Loucy (cell line): ENCODE data around the gene MRPS17.

Experiments used
- CTCF ChIP-seq: fragments of 200-600 bp; sonication (generic); conservative IDR thresholded peaks from 2 replicates; pipeline ENCODE4 v1.5.1; 2014; ENCODE audit warnings: mild to moderate bottlenecking, antibody characterized with exemption, low read length
- EZH2phosphoT487 ChIP-seq: fragments of 200-600 bp; IDR thresholded peaks from 2 replicates; pipeline ENCODE4 v1.6.1; 2018; ENCODE audit warnings: antibody characterized with exemption, mild to moderate bottlenecking, moderate library complexity, borderline replicate concordance

DNA sequence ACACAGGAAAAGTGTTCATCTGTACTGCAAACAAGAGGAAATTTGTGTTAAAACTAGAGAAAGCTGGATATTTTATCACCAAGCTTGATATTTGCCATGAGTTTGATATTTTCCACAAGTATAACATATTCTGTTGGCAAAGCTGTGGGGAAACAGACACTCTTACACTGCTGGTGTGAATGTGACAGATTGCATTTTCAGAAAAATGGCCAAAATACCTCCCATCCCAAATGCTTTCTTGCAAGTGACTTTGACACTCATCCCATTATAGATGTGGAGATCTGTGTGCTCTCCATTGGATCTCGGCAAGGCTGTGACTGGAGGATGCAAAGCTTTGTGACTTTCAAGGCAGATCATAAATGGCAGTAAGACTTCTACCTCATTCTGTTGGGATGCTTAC is 33.9 kb upstream of the MRPS17 start:
- TF ChIP-seq CTCF = no peak
- TF ChIP-seq EZH2phosphoT487 = no peak
